Body of pancreas (tissue), 4 donors: ENCODE measurements around the gene DBNL. TPM values are rescaled to one million over a fixed set of nuclear protein-coding genes. Genes with fewer than 3 reads are reported as not detected.
A peak's percentile ranks its signal among the peaks of the same experiment; 100 is the strongest.

Experiments
- ATAC-seq: fragments of 150-250 bp; one replicate; pipeline ENCODE4 v1.9.1; 2016
- DNase-seq, 4 donors: peaks; one replicate each; pipeline ENCODE4 v3.0.0-alpha.2; 2019
- H3K27ac ChIP-seq, 4 donors: fragments of 200-600 bp; sonication (generic); 1 replicate in 3 of 4; 2 replicates in 1 of 4; pipeline versions ENCODE4 v1.5.1 to v1.6.1; 2016 to 2019; ENCODE audit warnings: mild to moderate bottlenecking in 1 of 4, mixed read lengths in 1 of 4, moderate library complexity in 1 of 4
- H3K27me3 ChIP-seq, 2 donors: fragments of 200-600 bp; sonication (generic); one replicate each; pipeline ENCODE4 v1.6.0; 2016; ENCODE audit warnings: mild to moderate bottlenecking in 1 of 2
- H3K36me3 ChIP-seq, 2 donors: fragments of 200-600 bp; sonication (generic); replicated peaks in 1 of 2; 2 replicates each; pipeline ENCODE4 v1.5.1; 2016; ENCODE audit warnings: low read depth in 2 of 2; ENCODE audit not compliant: insufficient read depth in 1 of 2
- H3K4me1 ChIP-seq: fragments of 200-600 bp; sonication (generic); one replicate; pipeline ENCODE4 v1.6.0; 2016
- H3K4me3 ChIP-seq, 2 donors: fragments of 200-600 bp; sonication (generic); 1 replicate in 1 of 2; 2 replicates in 1 of 2; pipeline ENCODE4 v1.5.1; 2016 to 2019
- H3K9me3 ChIP-seq, 3 donors: fragments of 200-600 bp; sonication (generic); 1 replicate in 2 of 3; 2 replicates in 1 of 3; pipeline ENCODE4 v1.5.1; 2016
- POLR2A ChIP-seq, 3 donors: fragments of 450-650 bp; IDR thresholded peaks; one replicate each; pipeline ENCODE4 v1.6.1; 2016; ENCODE audit warnings: antibody characterized with exemption in 3 of 3, mild to moderate bottlenecking in 2 of 3
- WGBS, 2 donors: methylation state at CpG; one replicate each; pipeline ENCODE4 v1.1.5; 2017; 5-methylcytosine and 5-hydroxymethylcytosine counted together
- intact Hi-C: fragments of 100-400 bp; cut with DNase I; formaldehyde crosslinking; loops from one replicate; pipeline ENCODE4 v1.15.1; 2023
- total RNA-seq, 2 donors: library from RNA; depleted of rRNA; stranded (reverse); fragments of >200 nt; gene quantifications; one replicate each; pipeline ENCODE4 v1.1.0, GENCODE V29; 2016
- TF ChIP-seq, protein P1 (sequence below), 7 experiments: fragments of 450-650 bp in 4 of 7; fragments of 200-600 bp in 3 of 7; sonication (generic) in 3 of 7; IDR thresholded peaks; one replicate each; pipeline ENCODE4 v1.5.1; 2016 to 2019; ENCODE audit warnings: antibody characterized with exemption in 7 of 7

The DBNL gene
- total RNA-seq, 2 donors from 2014 or later: 62.0 to 96.6 TPM

DNA sequence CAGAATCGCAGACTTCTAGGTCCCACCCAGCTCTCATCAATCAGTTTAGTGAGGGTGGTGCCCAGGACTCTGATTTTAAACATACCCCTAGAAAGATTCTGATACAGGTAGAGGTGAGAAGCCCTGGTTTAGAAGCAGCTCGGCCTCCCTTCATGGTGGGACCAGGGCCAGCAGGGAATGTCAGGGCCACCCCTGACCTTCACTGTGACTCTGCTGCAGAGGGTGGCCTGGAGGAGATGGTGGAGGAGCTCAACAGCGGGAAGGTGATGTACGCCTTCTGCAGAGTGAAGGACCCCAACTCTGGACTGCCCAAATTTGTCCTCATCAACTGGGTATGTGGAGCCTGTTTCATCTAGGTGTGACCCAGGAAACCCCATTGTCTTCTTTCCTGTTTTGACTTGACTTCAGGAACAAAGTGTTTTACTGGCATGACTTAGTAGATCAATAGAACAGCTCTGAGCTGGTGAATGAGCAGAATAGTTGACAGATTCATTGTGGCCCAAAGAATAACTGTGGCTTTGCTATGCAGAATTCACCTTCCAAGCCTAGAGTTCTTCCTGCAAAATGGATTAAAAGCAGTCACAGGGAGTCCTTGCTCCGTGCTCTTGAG, 7.2 kb downstream of the DBNL start:
- no peak for ATAC-seq
- Histone ChIP-seq H3K27me3 (no peaks in the 10 kb centered on the region), H3K36me3 (peaks cover 0 to 21% of the 10 kb centered on the region in 2 donors), H3K4me1 (peaks cover 5% of the 10 kb centered on the region), H3K9me3 (no peaks in the 10 kb centered on the region), H3K27ac (no peak overlapping the region), H3K4me3 (no peak overlapping the region)
- TF ChIP-seq POLR2A (IDR thresholded peaks at IDR 0.05): no peak
- TF ChIP-seq, protein P1, sequence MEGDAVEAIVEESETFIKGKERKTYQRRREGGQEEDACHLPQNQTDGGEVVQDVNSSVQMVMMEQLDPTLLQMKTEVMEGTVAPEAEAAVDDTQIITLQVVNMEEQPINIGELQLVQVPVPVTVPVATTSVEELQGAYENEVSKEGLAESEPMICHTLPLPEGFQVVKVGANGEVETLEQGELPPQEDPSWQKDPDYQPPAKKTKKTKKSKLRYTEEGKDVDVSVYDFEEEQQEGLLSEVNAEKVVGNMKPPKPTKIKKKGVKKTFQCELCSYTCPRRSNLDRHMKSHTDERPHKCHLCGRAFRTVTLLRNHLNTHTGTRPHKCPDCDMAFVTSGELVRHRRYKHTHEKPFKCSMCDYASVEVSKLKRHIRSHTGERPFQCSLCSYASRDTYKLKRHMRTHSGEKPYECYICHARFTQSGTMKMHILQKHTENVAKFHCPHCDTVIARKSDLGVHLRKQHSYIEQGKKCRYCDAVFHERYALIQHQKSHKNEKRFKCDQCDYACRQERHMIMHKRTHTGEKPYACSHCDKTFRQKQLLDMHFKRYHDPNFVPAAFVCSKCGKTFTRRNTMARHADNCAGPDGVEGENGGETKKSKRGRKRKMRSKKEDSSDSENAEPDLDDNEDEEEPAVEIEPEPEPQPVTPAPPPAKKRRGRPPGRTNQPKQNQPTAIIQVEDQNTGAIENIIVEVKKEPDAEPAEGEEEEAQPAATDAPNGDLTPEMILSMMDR (IDR thresholded peaks at IDR 0.05): no peak
- WGBS, 2 donors: 90 to 93% methylated on average over 5 of the region's 5 CpGs
- intact Hi-C loops: no loop called here
- no peak for DNase-seq

DNA sequence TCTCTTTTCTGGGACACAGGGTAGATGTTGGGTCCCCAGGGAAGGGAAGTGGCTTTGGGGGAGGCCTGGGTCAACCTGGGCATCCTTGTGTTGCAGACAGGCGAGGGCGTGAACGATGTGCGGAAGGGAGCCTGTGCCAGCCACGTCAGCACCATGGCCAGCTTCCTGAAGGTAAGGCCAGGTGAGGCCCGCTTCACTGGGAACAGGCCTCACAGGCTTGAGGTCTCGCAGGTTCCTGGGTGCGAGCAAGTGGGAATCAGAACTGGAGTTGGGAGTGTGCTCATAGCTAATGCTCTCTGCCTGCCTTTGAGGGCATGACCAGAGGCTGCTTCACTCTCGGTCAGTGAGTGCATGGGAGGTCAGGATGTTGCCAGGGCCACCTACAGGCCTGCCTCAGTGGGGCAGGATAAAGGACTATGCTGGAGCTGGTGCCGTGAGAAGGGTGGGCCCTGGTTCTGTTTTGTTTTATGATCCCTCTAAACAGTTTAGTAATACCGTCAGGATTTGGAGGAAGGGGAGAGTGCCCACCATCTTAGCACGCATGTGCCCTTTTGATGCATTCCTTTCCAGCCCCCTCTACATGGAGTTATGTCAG, 8.4 kb downstream of the DBNL start:
- H3K4me1 ChIP-seq: no peaks in the 10 kb centered on the region
- H3K27ac ChIP-seq: no peak overlapping the region
- no peak overlapping the region for H3K4me3 ChIP-seq
- ATAC-seq (no peak), DNase-seq (peak in 1 of 4 donors; percentile 3)
- 91 to 92% methylated on average over 8 to 10 of the region's 12 CpGs for WGBS, 2 donors
- intact Hi-C loops: no loop called here
- H3K9me3 ChIP-seq: no peaks in the 10 kb centered on the region
- H3K36me3 ChIP-seq: peaks cover 1 to 30% of the 10 kb centered on the region in 2 donors
- H3K27me3 ChIP-seq: no peaks in the 10 kb centered on the region
- TF ChIP-seq, protein P1 (IDR thresholded peaks at IDR 0.05): no peak
- TF ChIP-seq POLR2A (IDR thresholded peaks at IDR 0.05): no peak

DNA sequence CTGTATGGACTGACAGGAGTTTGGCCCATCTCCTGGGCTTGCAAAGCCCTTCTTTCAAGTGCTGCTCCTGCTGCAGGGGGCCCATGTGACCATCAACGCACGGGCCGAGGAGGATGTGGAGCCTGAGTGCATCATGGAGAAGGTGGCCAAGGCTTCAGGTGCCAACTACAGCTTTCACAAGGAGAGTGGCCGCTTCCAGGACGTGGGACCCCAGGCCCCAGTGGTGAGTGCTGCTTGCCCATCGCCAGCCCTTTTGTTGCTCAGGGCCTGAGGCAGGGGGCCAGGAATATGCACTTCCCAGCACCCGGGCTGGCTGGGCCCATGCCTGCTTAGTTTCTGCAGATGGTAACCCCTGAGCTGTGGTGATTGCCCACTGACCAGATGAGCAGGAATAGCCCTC, 12.2 kb downstream of the DBNL start:
- DNase-seq: peak in 1 of 4 donors; percentile 4
- Histone ChIP-seq H3K27me3 (no peaks in the 10 kb centered on the region), H3K9me3 (no peaks in the 10 kb centered on the region), H3K4me1 (no peaks in the 10 kb centered on the region), H3K27ac (no peak overlapping the region), H3K4me3 (no peak overlapping the region), H3K36me3 (peaks cover 20 to 57% of the 10 kb centered on the region in 2 donors)
- ATAC-seq: no peak
- WGBS, 2 donors: 94 to 100% methylated on average over 1 to 7 of the region's 7 CpGs
- intact Hi-C loops: no loop called here
- TF ChIP-seq, protein P1 (IDR thresholded peaks at IDR 0.05): no peak
- no peak for TF ChIP-seq POLR2A (IDR thresholded peaks at IDR 0.05)

DNA sequence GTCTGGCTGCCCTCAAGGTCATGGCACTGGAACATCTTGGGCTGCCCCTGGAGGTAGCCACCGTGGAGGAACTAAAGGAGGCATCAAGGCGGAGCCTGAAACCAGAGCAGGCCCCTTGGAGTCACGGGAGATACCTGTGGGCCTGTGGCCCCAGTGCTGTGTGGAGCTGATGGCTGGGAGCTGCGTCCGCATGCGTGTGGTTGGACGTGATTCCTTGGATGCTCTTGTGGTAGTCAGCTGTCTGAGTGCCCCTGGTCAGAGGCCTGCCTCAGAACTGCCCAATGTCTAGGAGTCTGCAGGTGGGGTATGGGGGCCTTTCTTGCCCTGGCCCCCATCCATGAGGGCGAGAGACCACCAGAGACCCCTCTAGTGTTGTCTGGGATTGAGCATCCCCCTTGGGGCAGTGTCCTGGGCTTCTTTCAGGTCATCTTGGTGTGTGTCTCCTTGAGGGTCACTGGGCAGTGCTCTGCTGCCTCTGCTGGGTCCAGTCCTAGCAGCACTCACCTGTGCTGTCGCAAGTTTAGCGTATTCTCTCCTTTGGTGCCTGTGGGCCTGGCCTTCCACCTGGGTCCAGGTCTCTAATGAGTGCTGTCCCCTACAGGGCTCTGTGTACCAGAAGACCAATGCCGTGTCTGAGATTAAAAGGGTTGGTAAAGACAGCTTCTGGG, 12.8 kb downstream of the DBNL start:
- DNase-seq (peak in 2 of 4 donors; percentile 3 to 7), ATAC-seq (no peak)
- 85 to 95% methylated on average over 9 to 11 of the region's 11 CpGs for WGBS, 2 donors

More for the DNA sequence above, 12.8 kb downstream of the DBNL start:
- Histone ChIP-seq H3K36me3 (peaks cover 20 to 53% of the 10 kb centered on the region in 2 donors), H3K9me3 (no peaks in the 10 kb centered on the region), H3K27ac (no peak overlapping the region), H3K4me1 (no peaks in the 10 kb centered on the region), H3K4me3 (no peak overlapping the region), H3K27me3 (no peaks in the 10 kb centered on the region)
- intact Hi-C loops: no loop called here
- TF ChIP-seq, protein P1 (IDR thresholded peaks at IDR 0.05): no peak
- TF ChIP-seq POLR2A (IDR thresholded peaks at IDR 0.05): no peak
